HuH-7 (cell line): Measurements from ENCODE around the gene SORCS1.
A peak's percentile ranks its signal among the peaks of the same experiment; 100 is the strongest.

Source experiments
- DNase-seq: peaks from one replicate; pipeline ENCODE4 v3.0.0; 2011; ENCODE audit warnings: low spot score

SORCS1 gene

DNA sequence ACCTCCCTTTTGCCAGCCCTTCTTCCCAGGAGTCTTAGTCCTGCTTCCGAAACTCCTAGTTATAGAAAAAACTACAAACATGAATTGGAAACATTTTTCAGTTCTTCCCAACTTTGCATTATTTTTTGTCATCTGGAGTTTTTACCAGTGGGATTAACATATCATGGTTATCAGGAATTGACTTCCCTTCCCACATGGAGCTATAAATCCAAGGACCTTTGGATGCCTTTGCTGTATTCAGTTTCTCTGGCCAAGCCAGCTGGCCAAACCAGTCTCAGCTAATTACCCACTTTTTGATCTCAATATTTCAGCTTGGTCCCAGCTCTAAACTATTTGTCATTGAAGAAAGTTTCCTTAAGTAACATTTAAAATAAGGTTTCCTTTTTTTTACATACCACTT lies 570.6 kb downstream of the SORCS1 start:
- DNase-seq = no peak

DNA sequence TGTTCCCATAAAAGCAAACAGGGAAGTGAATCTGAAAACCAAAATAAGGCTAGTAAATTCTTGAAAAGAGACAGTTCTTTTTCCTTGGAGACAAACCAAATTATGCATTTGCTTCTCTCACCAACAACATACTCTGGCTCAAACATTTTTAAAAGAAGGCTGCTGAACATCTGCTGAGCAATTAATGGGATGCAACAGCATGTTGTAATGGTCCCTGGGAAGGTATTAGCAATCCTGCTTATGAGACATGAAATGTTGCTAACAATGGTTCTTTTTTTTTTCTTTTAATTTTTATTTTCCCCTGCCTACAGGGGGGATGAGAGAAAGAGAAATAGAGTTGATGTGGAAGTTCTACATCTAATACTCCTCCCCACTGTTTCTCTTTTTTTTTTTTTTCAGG lies 572.1 kb downstream of the SORCS1 start:
- DNase-seq = no peak

DNA sequence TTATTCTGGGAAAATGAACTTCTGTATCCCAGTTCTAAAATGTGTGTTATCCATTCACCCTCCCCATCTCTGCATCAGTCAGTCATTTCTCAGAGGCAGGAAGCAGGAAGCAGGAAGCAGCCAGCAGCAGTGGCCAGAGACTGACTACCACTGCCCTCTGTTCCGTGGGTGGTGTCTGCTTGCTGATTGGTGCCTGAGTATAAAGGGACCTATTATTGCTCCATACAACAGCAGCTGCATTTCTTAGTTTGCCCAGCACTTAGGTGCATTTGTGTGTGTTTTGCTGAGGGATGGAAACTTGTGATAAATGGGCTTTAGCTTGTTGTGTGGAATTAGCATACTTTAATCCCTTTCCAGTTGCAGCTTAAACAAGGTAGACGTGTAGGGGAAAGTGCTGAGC lies 582.2 kb downstream of the SORCS1 start:
- no peak for DNase-seq

DNA sequence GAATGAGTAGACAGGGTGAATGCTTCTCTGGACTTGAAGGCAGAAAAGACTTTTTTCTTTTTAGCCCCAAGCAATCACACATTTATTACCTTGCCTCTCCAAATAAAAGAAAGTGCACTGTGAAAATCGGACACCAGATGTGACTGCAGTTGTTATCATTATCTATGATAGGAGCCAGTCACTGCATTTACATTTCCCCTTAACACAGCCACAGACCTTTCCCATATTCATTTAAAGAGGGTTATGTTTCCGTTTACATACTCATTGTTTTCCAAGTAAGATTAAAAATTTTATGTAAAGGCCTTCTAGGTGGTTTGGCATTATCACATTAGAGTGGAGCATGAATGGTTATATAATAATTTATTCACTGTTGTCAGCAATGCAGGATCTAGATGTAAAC lies 586.8 kb downstream of the SORCS1 start:
- DNase-seq = no peak

DNA sequence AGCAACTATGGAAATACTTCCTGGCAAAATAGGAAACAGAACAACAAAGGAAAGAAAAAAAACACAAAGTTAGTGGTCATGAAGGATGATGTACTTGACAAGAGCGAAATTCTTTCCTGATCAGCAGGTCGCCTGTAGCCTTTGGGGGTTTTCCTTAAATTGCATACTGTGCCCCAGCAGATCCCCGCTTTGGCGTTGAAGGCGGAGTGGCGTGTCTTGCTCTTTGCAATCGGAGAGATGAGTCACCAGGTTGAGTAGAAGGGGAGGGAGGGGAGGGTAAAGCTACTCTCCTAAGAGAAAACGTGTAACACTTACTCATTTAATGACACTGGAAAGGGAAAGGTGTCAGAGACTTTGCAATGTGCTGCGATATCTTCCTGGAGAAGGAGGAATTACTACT lies 587.2 kb downstream of the SORCS1 start:
- no peak for DNase-seq

DNA sequence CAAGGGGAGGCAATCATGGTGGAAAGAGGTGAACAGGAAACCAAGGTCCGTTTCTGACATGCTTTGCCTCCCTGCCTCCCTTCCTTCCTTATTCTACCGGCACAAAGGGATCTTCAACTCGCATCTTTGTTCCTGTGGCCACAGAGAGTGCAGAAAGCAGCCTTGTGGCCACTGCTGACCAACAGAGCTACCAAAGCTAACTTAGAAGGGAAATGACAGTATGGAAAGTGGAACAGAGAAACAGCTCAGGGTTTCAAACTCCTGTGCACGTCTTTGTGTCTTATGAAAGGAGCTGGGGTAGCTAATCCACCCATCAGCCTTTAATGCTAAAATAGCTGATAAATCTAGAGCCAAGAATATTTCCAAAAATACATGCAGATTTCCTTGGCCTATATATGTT lies 588.0 kb downstream of the SORCS1 start:
- no peak for DNase-seq

DNA sequence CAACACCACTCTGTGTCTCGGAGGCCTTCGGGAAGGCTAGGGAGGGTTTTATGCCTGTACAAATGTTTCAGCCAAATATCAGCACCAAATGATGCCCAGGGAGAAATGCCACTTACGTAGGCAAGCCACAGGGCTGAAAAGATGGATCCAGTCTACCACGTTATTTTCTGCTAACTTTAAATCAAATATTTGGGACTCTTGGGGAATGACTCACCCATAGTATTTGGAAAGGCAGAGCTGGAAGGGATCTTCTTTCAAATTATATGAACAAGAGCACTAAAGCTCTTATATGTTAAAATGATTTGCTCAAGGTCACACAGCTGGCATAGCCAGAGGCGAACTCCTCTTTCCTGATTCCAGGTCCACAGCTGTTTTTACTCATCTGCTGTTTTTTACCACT lies 591.4 kb downstream of the SORCS1 start:
- DNase-seq = no peak

DNA sequence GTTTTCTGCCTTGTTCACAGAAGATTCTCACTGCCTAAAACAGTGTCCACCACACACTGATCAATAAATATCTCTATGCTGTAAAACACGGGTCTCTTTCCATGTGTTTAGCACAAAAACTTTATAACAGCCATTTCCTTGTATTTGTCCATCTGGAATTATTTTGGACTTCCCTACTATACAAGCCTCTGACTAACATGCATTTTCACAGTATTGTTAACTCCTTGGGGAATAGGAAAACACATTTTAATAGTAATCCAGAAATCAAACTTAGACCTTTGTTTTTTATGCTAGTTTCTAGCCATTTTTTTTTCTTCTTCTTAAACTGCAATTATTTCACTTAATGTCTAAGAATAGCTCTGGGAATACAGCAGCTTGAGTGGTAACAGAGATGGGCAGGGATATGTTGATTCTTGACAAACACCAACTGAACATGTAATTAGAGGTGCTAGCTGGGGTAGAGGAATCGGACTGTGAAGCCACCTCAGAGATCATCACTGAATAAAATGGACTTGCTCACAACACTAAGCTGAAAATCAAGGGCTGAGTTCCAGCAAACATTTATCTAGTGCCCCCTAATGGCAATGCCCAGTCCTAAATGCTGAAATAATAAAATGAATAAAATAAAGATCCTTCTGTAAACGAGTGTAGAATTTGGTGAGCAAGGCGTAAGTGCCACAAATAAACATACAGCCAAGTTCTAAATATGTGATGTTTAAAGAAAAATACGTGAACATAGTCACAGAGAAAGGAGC lies 593.1 kb downstream of the SORCS1 start:
- peak; percentile 6 for DNase-seq

DNA sequence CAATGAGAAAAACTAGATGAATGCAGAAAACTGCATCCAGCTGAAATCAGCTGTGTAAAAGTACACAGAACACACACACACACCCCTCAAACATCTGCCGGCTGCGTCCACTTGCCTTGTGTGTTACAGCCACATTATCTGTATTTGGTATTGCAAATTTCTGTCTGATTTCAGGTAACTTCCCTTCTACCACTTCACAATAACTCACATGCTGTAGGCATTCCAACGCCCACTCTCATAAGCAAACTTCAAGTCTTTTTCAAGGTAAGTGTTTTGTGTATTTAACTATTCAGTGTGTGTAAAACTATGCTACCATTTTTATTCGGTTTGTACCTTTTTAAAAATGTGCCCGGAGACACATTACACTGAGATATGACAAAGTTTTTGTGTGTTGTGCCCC lies 594.2 kb downstream of the SORCS1 start:
- no peak for DNase-seq

DNA sequence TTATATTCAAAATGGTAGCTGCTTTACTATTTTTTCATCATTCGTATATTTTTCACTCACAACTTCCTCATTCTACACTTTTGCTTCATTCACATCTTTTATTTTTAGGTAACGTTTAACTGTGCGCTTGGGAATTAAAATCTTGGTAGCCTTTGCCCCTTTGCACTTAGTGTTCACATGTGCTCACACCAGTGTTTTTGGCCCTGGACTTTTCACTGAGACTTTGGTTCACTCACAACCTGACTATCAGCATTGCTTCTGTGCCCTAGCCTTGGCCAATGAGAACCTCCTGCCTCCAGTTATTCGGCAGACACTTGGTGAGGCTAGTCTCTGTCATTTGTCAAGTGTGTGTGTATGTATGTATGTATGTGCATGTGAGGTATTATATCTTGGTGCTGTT lies 596.9 kb downstream of the SORCS1 start:
- no peak for DNase-seq

DNA sequence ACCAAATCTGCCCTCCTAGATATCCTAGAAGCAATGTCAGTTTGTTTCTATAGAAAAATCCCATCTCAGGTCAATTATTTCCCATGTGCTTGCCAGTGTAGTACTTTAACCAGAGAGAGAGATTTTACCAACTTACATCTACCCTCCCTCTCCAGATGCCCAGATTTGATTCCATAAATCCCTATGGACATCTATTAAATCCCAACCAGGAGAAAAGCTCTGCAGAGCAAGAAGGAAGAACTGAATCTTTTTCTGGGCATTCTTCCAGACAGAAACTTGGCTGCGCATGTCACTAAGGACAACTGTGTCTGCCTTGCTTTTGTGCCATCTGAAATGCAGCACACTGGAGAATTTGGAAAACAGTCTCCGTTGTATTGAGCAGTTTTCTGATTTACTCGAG lies 597.6 kb downstream of the SORCS1 start:
- no peak for DNase-seq

DNA sequence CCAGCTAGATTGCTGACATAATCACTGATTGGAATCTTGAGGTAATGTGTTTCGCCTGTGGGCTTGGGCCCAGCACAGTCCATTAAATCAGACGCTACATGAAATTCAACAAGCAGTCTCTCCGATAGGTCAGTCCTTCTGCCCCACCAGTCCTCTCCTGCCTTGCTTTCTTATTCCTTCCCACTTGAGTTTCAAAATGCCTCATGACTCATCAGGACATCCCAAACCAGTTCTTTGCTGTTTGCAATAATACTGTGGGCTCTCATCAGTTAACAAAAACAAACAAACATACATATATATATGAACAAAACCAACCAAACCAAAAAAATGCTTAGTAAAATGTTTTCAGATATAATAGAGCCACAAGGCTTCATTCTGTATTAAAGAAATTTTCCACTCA lies 599.0 kb downstream of the SORCS1 start:
- no peak for DNase-seq

DNA sequence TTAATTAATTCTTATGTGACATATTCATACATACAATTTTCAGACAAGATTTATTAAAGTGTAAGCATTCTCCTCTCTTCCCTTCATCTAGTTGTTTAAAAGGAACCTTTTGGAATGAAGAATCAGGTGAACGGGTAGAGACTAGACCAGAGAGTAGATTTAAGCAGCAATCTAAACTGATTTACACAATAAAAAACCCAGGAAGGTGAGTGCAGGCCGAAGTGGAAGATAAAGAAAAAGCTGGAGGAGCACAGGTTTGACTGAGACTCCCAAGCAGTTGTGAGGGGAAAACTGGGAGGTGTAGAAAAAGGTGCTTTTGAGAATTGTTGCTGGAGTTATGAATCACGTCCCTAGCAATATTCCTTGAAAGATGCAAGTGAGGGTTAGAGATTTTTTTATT lies 601.1 kb downstream of the SORCS1 start:
- DNase-seq = no peak

DNA sequence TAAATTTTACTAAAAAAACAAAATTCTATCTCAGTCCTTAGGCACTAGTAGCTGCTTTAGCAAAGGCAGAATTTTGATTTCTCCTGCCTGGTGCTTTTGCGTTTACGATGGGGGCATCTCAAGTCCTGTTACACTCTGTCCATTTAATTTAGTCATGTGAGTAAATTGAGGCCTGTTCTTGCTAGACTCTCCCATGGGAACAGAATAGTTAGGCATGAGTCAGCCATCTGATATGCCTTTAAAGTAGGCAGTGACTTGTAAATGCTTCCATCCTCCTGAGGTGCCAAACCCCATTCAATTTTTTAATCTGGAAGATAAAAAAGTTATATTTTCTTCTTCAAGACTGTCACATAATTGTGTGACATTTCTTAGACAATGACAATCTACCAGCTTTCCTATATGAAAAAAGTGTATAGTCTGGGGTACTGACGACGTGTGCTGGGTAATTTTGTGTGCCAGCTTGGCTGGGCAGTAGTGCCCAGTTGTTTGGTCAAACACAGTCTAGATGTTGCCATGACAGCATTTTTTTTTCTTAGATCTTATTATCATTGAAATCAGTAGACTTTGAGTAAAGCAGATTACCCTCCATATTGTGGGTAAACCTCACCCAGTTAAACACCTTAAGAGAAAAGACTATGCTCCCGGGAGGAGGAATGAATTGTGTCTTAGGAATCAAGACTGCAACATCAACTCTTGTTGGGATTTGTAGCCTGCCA lies 603.4 kb downstream of the SORCS1 start:
- no peak for DNase-seq

DNA sequence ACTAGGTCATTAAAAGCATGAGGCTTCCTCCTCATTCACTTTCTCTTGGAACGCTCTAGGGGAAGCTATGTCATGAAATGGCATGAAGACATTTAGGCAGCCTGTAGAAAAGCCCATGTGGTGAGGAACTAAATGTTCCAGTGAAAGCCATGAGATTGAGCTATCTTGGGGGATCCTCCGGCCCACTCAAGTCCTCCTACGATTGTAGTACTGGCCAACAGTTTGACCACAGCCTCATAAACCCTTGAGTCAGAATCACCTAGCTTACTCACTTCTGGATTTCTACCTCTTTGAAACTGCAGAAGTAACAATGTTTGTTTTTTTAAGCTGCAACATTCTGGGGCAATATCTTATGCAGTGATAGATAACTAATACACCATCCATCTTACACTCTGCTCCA lies 605.1 kb downstream of the SORCS1 start:
- DNase-seq = no peak

DNA sequence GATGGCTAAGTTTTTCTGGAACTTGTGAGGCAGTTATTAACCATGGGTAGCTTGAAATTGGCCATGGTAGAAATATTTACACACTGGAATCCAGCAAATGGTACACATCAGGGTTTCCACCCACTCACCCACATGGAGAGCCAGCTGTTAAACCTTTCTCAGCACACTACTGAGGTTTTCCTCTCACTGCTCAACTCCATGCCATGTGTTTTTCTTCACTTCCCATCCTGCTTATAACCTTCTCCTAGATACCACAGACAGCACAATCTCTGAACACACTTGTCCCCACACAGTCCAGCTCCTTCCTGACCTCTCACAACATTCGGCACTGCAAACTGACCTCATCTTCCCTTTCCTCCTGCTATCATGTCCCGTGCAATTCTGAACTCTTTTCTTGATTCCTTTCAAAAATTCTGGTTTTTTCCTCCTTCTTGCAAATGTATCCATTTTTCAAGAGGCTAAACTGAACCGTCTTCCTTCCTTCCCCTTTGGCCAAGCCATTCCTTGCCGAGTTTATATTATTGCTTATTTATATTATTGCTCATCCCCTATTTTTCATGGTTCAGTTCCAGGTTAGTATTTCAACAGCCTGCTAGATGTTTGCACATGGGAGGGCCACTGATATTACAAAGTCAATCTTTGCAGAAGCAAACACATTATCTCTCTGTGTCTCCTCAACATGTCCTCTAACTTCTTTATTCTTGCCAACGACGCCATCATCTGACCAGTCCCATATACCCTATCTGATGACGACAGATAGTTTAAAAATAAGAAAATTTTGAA lies 606.4 kb downstream of the SORCS1 start:
- no peak for DNase-seq

DNA sequence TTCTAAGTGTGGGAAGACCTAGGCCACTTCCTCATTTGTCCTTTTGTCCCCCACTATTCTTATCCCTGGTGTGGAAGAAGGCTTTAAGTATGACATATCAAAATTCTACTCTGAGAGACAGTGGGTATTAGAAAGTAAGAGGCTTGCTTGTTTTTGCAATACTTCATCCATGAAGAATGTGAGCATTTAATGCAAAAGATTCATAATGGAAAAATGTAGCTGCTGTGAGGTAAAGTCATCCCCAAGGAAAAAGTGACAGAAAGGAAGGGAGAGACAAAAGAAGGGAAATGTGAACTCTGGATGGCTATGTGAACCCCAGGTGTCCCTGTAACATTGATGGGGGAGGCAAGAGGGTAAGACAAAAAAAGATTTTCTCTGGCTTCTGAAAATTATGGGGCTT lies 607.5 kb downstream of the SORCS1 start:
- no peak for DNase-seq

DNA sequence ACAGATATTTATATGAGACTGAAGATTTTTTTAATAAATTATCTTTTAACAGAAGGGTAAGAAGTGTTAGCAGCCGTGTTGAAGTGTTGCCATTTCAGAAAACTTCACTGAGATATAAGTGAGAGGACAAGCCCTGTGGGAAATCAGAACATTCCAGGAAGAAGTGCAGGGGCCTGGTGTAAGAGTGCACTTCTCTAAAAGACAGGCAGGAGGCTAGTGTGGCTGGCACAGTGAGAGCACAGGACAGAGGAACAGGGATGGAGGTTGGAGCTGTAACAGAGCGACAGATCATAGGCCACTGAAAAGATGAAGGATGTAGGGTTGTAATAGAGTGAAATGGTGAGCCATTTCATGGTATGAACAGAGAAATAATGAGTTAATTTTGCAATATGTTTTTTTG lies 608.9 kb downstream of the SORCS1 start:
- no peak for DNase-seq

DNA sequence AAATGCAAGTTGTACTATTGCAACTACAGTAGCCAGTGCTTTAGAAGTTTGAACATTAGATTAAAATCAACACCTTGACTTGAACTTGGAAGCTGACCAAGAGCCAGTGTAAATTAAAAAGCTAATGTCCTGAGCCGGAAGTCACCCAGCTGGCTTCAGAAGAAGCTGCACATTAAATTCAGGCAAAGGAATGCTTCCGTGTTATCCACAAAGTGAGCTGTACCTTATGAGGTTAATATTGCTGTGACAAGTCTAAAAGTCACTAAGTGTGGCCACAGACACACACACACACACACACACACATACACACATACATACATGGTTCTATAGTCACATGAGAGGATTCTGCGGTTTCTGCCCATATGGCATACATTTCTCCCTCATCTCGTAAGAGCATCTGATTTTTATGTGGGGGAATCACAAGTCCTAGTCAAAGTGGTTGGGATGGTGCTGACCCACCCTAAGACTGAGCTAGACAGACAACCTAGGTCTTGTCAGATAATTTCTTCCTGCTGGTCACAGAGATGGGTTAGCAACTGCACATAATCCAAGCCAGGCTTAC lies 612.9 kb downstream of the SORCS1 start:
- no peak for DNase-seq

DNA sequence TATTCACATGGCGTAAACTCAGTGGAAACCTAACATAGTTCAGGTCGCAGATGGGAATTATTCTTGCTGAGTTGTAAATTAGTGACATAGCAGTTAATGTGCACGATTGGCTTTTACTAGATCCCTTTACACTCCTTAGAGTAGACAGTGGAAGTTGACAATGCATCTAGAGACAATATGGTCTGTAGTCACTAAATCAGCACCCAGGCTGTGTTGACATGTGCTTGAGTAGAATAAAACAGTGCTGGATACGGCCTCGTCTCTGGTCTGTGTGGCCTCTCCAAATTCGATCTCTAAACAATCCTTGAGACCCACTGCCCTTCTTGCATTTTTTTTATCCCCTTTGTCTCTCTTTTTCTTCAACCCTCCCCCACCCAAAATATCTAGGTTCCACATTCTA lies 615.7 kb downstream of the SORCS1 start:
- no peak for DNase-seq

DNA sequence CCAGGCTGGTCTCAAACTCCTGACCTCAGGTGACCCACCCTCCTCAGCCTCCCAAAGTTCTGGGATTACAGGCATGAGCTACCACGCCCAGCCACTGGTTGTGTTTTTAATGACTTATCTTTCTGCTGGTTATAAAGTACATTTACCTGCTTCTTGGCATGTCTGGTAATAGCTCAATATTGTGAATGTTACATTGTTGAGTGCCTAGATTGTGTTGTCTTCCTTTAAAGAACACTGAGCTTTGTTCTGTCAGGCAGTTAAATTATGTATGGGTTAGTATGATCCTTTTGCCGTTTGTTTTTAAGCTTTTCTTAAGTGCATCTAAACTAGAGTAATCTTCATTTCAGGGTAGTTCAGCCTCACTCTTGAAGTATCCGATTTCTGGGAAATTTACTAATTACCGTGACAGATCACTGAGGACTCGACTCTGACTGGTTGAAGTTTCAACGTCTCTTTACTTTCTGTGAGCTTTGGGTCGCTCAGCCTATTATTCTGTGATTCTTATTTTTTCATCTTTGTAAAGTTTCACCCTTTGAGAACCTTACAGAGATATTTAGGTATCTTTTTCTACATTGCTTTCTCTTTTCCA lies 617.4 kb downstream of the SORCS1 start:
- no peak for DNase-seq

DNA sequence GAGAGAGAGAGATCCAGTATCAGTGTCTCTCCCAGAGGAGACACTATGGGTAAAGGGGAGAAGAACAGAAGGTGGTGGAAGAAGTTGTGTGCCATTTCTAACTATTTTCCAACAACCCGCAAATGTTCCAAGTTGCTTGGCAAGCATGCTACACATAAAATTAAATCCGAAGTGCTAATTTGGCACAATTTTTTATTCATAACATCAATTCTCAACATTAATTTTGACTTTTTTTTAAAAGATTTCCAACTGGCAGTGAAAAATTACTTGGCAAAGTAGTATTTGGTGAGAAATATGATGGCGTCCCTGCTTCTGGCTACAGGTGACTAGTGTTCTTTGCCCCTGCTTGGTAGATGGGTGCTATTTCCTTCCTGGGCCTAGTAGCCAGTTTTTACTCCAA lies 622.0 kb downstream of the SORCS1 start:
- DNase-seq = no peak
